ENCODE data around the gene INHBC.

DNA sequence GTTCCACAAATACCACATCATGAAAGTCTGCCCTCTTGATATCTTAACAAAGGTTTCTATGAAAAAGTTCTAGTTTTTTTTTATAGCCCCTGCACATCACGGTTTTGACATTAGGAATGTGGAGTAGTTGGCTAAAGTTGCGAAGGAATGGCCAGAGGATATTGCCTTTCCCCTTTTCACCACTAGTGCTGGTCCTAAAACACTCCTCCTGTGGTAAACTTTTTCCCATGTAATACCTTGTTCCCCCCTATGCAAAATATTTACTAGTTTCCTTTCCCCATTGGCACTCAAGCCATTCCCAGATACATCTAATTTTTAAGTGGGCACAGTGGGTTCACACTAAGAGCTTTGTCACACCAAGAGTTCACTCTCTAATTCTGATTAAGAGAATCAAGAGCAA lies 37.1 kb upstream of the INHBC start:
- no peak for TF ChIP-seq POLR2A (IDR thresholded peaks at IDR 0.05)
- TF ChIP-seq, protein P1, sequence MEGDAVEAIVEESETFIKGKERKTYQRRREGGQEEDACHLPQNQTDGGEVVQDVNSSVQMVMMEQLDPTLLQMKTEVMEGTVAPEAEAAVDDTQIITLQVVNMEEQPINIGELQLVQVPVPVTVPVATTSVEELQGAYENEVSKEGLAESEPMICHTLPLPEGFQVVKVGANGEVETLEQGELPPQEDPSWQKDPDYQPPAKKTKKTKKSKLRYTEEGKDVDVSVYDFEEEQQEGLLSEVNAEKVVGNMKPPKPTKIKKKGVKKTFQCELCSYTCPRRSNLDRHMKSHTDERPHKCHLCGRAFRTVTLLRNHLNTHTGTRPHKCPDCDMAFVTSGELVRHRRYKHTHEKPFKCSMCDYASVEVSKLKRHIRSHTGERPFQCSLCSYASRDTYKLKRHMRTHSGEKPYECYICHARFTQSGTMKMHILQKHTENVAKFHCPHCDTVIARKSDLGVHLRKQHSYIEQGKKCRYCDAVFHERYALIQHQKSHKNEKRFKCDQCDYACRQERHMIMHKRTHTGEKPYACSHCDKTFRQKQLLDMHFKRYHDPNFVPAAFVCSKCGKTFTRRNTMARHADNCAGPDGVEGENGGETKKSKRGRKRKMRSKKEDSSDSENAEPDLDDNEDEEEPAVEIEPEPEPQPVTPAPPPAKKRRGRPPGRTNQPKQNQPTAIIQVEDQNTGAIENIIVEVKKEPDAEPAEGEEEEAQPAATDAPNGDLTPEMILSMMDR (IDR thresholded peaks at IDR 0.05) = no peak

Data from testis (tissue), 2 donors.